Activated CD4-positive, CD25-positive, alpha-beta regulatory T cell (primary cell): ENCODE data around the gene SMARCA4.
"Not testable (repeated sequence)": the region's sequence is repeated elsewhere in the genome, so short reads cannot be mapped to it uniquely, and the experiment has no call there.

Experiments
- DNase-seq, 4 experiments: peaks; one replicate each; lab custom pipeline; 2025; lab: John Stamatoyannopoulos, UW

SMARCA4 gene

GRCh38 chr19:11069561-11069960, 108.7 kb downstream of the SMARCA4 start:
- no peak for DNase-seq

- no peak for DNase-seq
Observed at GRCh38 chr19:11070123-11070522, 109.3 kb downstream of the SMARCA4 start.

GRCh38 chr19:11073568-11073967, 112.7 kb downstream of the SMARCA4 start:
- DNase-seq, result no peak

GRCh38 chr19:11076792-11077191, 116.0 kb downstream of the SMARCA4 start:
- DNase-seq, result not testable (repeated sequence)

- no peak for DNase-seq
Observed at GRCh38 chr19:11078893-11079292, 118.1 kb downstream of the SMARCA4 start.

GRCh38 chr19:11079999-11080398, 119.2 kb downstream of the SMARCA4 start:
- DNase-seq, result no peak

GRCh38 chr19:11087870-11088505, 127.2 kb downstream of the SMARCA4 start:
- no peak for DNase-seq

GRCh38 chr19:11088506-11089253, 127.8 kb downstream of the SMARCA4 start:
- DNase-seq, result no peak

GRCh38 chr19:11089254-11090013, 128.6 kb downstream of the SMARCA4 start, which contains the start of gene LDLR:
TSS of gene LDLR (plus strand) at chr19:11089463. CDS start at chr19:11089549, 86 bp downstream.
- peak; percentile 21 to 53 (median 48) for DNase-seq

GRCh38 chr19:11090014-11090263, 129.1 kb downstream of the SMARCA4 start:
- DNase-seq, result not testable (repeated sequence)

- DNase-seq, result peak; percentile 90 to 97 (median 95)
Observed at GRCh38 chr19:11090264-11090996, 129.6 kb downstream of the SMARCA4 start.

GRCh38 chr19:11090997-11091702, 130.3 kb downstream of the SMARCA4 start:
- no peak for DNase-seq

GRCh38 chr19:11091703-11092153, 130.9 kb downstream of the SMARCA4 start:
- DNase-seq, result peak in 1 of 4 experiments; percentile 12

GRCh38 chr19:11092181-11092538, 131.3 kb downstream of the SMARCA4 start:
- peak in 1 of 4 experiments; percentile 8 for DNase-seq

GRCh38 chr19:11093689-11094238, 132.9 kb downstream of the SMARCA4 start:
- no peak for DNase-seq

GRCh38 chr19:11094520-11094894, 133.7 kb downstream of the SMARCA4 start:
- no peak for DNase-seq

GRCh38 chr19:11096210-11096841, 135.5 kb downstream of the SMARCA4 start:
- no peak for DNase-seq

GRCh38 chr19:11097367-11097766, 136.5 kb downstream of the SMARCA4 start:
- DNase-seq, result not testable (repeated sequence)

GRCh38 chr19:11098327-11098726, 137.5 kb downstream of the SMARCA4 start:
- no peak for DNase-seq

GRCh38 chr19:11098861-11099260, 138.0 kb downstream of the SMARCA4 start:
- no peak for DNase-seq

- no peak for DNase-seq
Observed at GRCh38 chr19:11100049-11100448, 139.2 kb downstream of the SMARCA4 start.
